Activated CD4-positive, alpha-beta T cell treated with anti-CD3 and anti-CD28 coated beads, Interleukin-10, Interleukin-2, amounts not matched to agents 100 ng/mL and 50 ng/mL, durations not matched to agents 16 hours and 8 hours (primary cell): ENCODE data around the gene ATP6AP2.

Experiments
- DNase-seq: peaks from one replicate; pipeline ENCODE4 v3.0.0-alpha.2; 2020

The ATP6AP2 gene

GRCh38 chrX:40646489-40647306, 65.9 kb downstream of the ATP6AP2 start:
- DNase-seq = peak; percentile 49

GRCh38 chrX:40647307-40648197, 66.8 kb downstream of the ATP6AP2 start, which contains the start of gene CXorf38:
TSS of gene CXorf38 (minus strand) at chrX:40647561. CDS start at chrX:40647520, 41 bp downstream.
- DNase-seq = peak; percentile 96

DNA sequence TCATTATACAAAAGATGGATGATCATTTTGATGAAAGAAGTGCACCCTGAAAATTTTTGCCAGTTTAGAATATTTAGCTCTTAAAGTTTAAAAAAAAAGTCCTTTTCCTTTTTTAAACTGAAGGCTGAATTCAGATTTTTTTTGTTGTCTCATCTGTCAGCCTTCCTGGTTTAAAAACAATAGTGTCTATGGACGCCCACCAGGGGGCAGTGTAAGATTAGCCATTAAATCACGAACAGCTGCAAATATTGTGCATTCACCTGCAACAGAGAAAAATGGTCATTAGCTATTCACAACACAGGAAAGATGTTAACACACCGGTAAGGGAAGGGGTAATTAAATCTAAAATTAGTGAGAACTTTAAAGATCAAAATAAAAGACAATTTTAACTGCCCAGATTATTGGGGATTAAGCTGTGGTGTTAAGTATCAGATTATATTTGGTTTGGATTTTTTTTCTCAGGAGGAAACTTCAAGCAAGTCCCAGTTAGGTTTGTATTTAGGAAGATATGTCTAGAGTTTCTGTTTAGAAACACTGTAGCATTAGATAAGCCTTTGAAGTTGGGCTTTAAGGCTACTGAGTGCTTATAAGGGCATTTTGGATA, 71.0 kb downstream of the ATP6AP2 start:
- peak; percentile 76 for DNase-seq

- no peak for DNase-seq
These were observed 71.9 kb downstream of the ATP6AP2 start for GRCh38 chrX:40652664-40653063.

- DNase-seq = no peak
These were observed 72.8 kb downstream of the ATP6AP2 start for GRCh38 chrX:40653535-40653934.
